Prostate gland (tissue), 2 donors: ENCODE data around the gene ACTRT1. TPM values are rescaled to one million over a fixed set of nuclear protein-coding genes. Genes with fewer than 3 reads are reported as not detected.

Experiments
- DNase-seq: peaks from one replicate; pipeline ENCODE4 v3.0.0-alpha.2; 2019; ENCODE audit warnings: low spot score
- H3K27ac ChIP-seq, 2 donors: fragments of 200-600 bp; sonication (generic); 2 replicates each; pipeline ENCODE4 v1.5.1; 2017 to 2019
- H3K27me3 ChIP-seq: fragments of 200-600 bp; sonication (generic); replicated peaks from 2 replicates; pipeline ENCODE4 v1.5.1; 2019; ENCODE audit not compliant: insufficient read depth
- H3K36me3 ChIP-seq, 2 donors: fragments of 200-600 bp; sonication (generic); 1 replicate in 1 of 2; 2 replicates in 1 of 2; pipeline versions ENCODE4 v1.5.1 to v1.8.1; 2017 to 2019
- H3K4me1 ChIP-seq: fragments of 200-600 bp; sonication (generic); replicated peaks from 2 replicates; pipeline ENCODE4 v1.5.1; 2019
- H3K4me3 ChIP-seq, 2 donors: fragments of 200-600 bp; sonication (generic); 2 replicates each; pipeline ENCODE4 v1.5.1; 2017 to 2019
- H3K9me3 ChIP-seq: fragments of 200-600 bp; sonication (generic); 2 replicates; pipeline ENCODE4 v1.5.1; 2017
- CTCF ChIP-seq, 4 experiments: fragments of 200-600 bp in 2 of 4; fragments of 450-650 bp in 2 of 4; sonication (generic) in 2 of 4; IDR thresholded peaks; 1 replicate in 3 of 4; 2 replicates in 1 of 4; pipeline ENCODE4 v1.5.1; 2016 to 2019; ENCODE audit warnings: antibody characterized with exemption in 4 of 4, mild to moderate bottlenecking in 2 of 4, moderate library complexity in 2 of 4
- POLR2A ChIP-seq: fragments of 450-650 bp; IDR thresholded peaks from one replicate; pipeline ENCODE4 v1.6.1; 2016; ENCODE audit warnings: antibody characterized with exemption, mild to moderate bottlenecking
- POLR2AphosphoS5 ChIP-seq: sonication (generic); formaldehyde crosslinking; IDR thresholded peaks from one replicate; pipeline ENCODE4 v1.6.1; 2017; ENCODE audit warnings: antibody characterized with exemption
- WGBS: methylation state at CpG from one replicate; pipeline ENCODE4 v1.1.5; 2018; 5-methylcytosine and 5-hydroxymethylcytosine counted together
- intact Hi-C: fragments of 100-400 bp; cut with DNase I; formaldehyde crosslinking; loops from one replicate; pipeline ENCODE4 v1.14.2; 2022
- total RNA-seq, 2 donors: library from RNA; depleted of rRNA; stranded (reverse); fragments of >200 nt; gene quantifications; one replicate each; pipeline ENCODE4 v1.1.0, GENCODE V29; 2016

The ACTRT1 gene
- total RNA-seq, 2 donors from 2014 or later: not detected

DNA sequence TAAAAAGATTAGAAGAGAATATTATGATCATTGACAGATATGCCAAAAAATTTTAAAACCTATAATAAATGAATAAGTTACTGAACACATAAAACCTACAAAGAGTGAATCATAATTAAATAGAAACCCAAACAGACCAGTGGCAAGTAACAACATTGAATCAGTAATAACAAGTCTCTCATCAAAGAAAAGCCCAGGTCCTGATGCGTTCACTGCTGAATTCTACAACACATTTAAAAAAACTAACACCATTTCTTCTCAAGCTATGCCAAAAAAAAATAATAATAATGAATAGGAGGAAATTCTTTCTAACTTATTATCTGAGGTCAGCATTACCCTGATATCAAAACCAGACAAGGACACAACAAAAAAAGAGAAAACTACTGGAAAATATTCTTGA, 30.6 kb downstream of the ACTRT1 start:
- Histone ChIP-seq H3K27me3 (no peaks in the 10 kb centered on the region), H3K9me3 (no peaks in the 10 kb centered on the region), H3K4me1 (no peaks in the 10 kb centered on the region), H3K27ac (no peak overlapping the region), H3K4me3 (no peak overlapping the region), H3K36me3 (no peaks in the 10 kb centered on the region)
- WGBS: 32% methylated on average over 1 of the region's 1 CpG
- intact Hi-C loops: no loop called here
- TF ChIP-seq CTCF (IDR thresholded peaks at IDR 0.05) (no peak), POLR2AphosphoS5 (no peak), POLR2A (no peak)
- DNase-seq: no peak

DNA sequence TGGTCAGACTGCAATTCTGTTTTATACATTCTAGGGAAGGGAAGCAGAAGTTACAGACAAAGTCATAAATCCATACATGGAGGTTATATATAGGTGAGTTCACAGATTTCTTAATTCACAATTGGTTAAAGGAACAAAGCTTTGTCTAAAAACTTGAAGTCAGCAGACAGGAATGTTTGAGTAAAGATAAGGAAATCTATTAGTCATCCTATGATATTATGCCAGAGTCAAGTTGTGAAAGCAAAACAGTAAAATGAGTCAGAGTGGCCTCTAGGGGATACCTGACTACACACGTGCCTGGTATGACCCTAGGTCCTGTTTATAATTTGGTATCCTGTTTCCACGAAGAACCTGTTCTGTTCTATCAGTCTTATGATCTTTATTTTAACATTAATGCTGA, 31.5 kb downstream of the ACTRT1 start:
- Histone ChIP-seq H3K4me3 (no peak overlapping the region), H3K36me3 (no peaks in the 10 kb centered on the region), H3K27ac (no peak overlapping the region), H3K27me3 (no peaks in the 10 kb centered on the region), H3K4me1 (no peaks in the 10 kb centered on the region), H3K9me3 (no peaks in the 10 kb centered on the region)
- no peak for DNase-seq
- WGBS: 0% methylated on average over 2 of the region's 2 CpGs
- intact Hi-C loops: no loop called here
- TF ChIP-seq CTCF (IDR thresholded peaks at IDR 0.05) (no peak), POLR2A (no peak), POLR2AphosphoS5 (no peak)

GRCh38 chrX:128019218-128019617, 33.0 kb downstream of the ACTRT1 start:
- 95% methylated on average over 2 of the region's 2 CpGs for WGBS

GRCh38 chrX:128012015-128012414, 40.2 kb downstream of the ACTRT1 start:
- H3K36me3 ChIP-seq: no peaks in the 10 kb centered on the region
- no peak overlapping the region for H3K27ac ChIP-seq
- intact Hi-C loops: no loop called here
- no peaks in the 10 kb centered on the region for H3K27me3 ChIP-seq
- TF ChIP-seq POLR2AphosphoS5: no peak
- no peak for TF ChIP-seq POLR2A
- no peak for TF ChIP-seq CTCF (IDR thresholded peaks at IDR 0.05)
- no peaks in the 10 kb centered on the region for H3K9me3 ChIP-seq
- DNase-seq: no peak
- H3K4me1 ChIP-seq: no peaks in the 10 kb centered on the region
- 90% methylated on average over 1 of the region's 1 CpG for WGBS
- H3K4me3 ChIP-seq: no peak overlapping the region

More at GRCh38 chrX:128019218-128019617, 33.0 kb downstream of the ACTRT1 start:
- Histone ChIP-seq H3K4me1 (no peaks in the 10 kb centered on the region), H3K9me3 (no peaks in the 10 kb centered on the region), H3K36me3 (no peaks in the 10 kb centered on the region), H3K27me3 (no peaks in the 10 kb centered on the region), H3K27ac (no peak overlapping the region), H3K4me3 (no peak overlapping the region)
- TF ChIP-seq CTCF (IDR thresholded peaks at IDR 0.05): no peak
- no peak for TF ChIP-seq POLR2AphosphoS5
- no peak for TF ChIP-seq POLR2A
- intact Hi-C loops: no loop called here
- no peak for DNase-seq

GRCh38 chrX:128007882-128008281, 44.3 kb downstream of the ACTRT1 start:
- H3K27ac ChIP-seq: no peak overlapping the region
- H3K4me3 ChIP-seq: no peak overlapping the region
- H3K27me3 ChIP-seq: no peaks in the 10 kb centered on the region
- TF ChIP-seq POLR2A (no peak), CTCF (IDR thresholded peaks at IDR 0.05) (no peak), POLR2AphosphoS5 (no peak)
- H3K36me3 ChIP-seq: no peaks in the 10 kb centered on the region
- H3K4me1 ChIP-seq: no peaks in the 10 kb centered on the region
- intact Hi-C loops: no loop called here
- H3K9me3 ChIP-seq: no peaks in the 10 kb centered on the region
- DNase-seq: no peak
